Tibial artery (tissue), 4 donors: ENCODE measurements around the gene SNX30.
A peak's percentile ranks its signal among the peaks of the same experiment; 100 is the strongest.

Experiments
- DNase-seq, 2 donors: peaks; one replicate each; pipeline ENCODE4 v3.0.0-alpha.2; 2019
- H3K27ac ChIP-seq, 2 donors: fragments of 200-600 bp; sonication (generic) in 1 of 2; 1 replicate in 1 of 2; 2 replicates in 1 of 2; pipeline ENCODE4 v1.5.1; 2018 to 2019; ENCODE audit warnings: mild to moderate bottlenecking in 1 of 2
- H3K27me3 ChIP-seq, 2 donors: fragments of 200-600 bp; sonication (generic) in 1 of 2; one replicate each; pipeline versions ENCODE4 v1.5.1 to v1.6.0; 2016 to 2019
- H3K36me3 ChIP-seq, 3 donors: fragments of 200-600 bp; sonication (generic) in 2 of 3; one replicate each; pipeline ENCODE4 v1.5.1; 2016 to 2019; ENCODE audit warnings: mild to moderate bottlenecking in 2 of 3
- H3K4me1 ChIP-seq, 4 donors: fragments of 200-600 bp; sonication (generic) in 2 of 4; 1 replicate in 3 of 4; 2 replicates in 1 of 4; pipeline ENCODE4 v1.5.1; 2016 to 2019
- H3K4me3 ChIP-seq, 2 donors: fragments of 200-600 bp; sonication (generic) in 1 of 2; 1 replicate in 1 of 2; 2 replicates in 1 of 2; pipeline ENCODE4 v1.5.1; 2018 to 2019; ENCODE audit warnings: mild to moderate bottlenecking in 2 of 2
- H3K9me3 ChIP-seq, 3 donors: fragments of 200-600 bp; sonication (generic) in 1 of 3; one replicate each; pipeline ENCODE4 v1.5.1; 2016 to 2019
- intact Hi-C: fragments of 100-400 bp; cut with DNase I; formaldehyde crosslinking; loops from one replicate; pipeline ENCODE4 v1.15.0; 2023; ENCODE audit warnings: low total_unique reads
- TF ChIP-seq, protein P1 (sequence below), 2 experiments: fragments of 200-600 bp in 1 of 2; fragments of 450-650 bp in 1 of 2; IDR thresholded peaks; one replicate each; pipeline ENCODE4 v1.5.1; 2017 to 2019; ENCODE audit warnings: antibody characterized with exemption in 2 of 2, mild to moderate bottlenecking in 1 of 2, moderate library complexity in 1 of 2

The SNX30 gene

DNA sequence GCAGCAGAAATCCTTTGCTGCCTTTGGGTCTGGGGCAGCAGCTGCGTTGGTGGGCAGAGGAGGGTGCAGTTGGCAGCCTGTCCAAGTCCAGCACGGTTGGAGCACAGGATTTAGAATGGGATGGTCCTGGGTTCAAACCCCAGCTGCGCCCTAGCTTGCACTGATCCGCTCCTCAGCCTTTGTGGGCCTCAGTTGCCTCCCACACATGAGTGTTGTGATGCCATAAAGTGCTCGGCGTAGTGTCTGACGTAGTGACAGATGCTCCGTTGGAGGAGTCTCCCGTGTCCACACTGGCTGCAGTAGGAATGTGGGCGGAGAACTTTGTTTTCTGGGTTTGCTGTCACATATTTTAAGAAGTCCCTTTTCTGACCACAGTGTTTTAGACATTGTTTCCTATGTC, 104.1 kb downstream of the SNX30 start:
- no peak overlapping the region for H3K4me3 ChIP-seq
- H3K9me3 ChIP-seq: no peaks in the 10 kb centered on the region
- TF ChIP-seq, protein P1, sequence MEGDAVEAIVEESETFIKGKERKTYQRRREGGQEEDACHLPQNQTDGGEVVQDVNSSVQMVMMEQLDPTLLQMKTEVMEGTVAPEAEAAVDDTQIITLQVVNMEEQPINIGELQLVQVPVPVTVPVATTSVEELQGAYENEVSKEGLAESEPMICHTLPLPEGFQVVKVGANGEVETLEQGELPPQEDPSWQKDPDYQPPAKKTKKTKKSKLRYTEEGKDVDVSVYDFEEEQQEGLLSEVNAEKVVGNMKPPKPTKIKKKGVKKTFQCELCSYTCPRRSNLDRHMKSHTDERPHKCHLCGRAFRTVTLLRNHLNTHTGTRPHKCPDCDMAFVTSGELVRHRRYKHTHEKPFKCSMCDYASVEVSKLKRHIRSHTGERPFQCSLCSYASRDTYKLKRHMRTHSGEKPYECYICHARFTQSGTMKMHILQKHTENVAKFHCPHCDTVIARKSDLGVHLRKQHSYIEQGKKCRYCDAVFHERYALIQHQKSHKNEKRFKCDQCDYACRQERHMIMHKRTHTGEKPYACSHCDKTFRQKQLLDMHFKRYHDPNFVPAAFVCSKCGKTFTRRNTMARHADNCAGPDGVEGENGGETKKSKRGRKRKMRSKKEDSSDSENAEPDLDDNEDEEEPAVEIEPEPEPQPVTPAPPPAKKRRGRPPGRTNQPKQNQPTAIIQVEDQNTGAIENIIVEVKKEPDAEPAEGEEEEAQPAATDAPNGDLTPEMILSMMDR (IDR thresholded peaks at IDR 0.05): no peak
- peaks cover 8 to 33% (median 15%) of the 10 kb centered on the region in 3 donors for H3K36me3 ChIP-seq
- no peak overlapping the region for H3K27ac ChIP-seq
- DNase-seq: peak in 1 of 2 donors; percentile 25
- intact Hi-C loops: no loop called here
- H3K4me1 ChIP-seq: peaks cover 0 to 10% (median 2%) of the 10 kb centered on the region in 4 donors
- no peaks in the 10 kb centered on the region for H3K27me3 ChIP-seq

DNA sequence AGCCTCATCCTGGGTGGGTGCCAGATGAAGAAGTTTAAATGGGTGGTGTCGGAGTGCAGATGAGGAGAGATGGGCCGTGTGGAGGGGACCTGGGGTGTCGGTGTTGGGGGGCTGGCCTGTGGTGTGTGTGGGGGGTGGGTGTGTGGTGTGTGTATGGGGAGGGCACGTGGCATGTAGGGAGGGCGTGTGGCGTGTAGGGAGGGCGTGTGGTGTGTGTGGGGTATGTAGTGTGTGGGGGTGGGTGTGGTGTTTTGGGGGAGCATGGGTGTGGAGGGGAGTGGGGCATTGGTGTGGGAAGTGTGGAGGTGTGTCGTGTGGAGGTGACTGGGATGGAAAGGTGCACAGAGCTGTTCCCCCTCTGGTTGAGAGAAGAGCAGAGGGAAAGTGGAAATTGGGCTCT, 105.6 kb downstream of the SNX30 start:
- peak in 1 of 2 donors; percentile 53 for DNase-seq
- Histone ChIP-seq H3K36me3 (peaks cover under 1 to 23% (median 8%) of the 10 kb centered on the region in 3 donors), H3K4me1 (peaks cover 0 to 13% (median 2%) of the 10 kb centered on the region in 4 donors), H3K4me3 (no peak overlapping the region), H3K9me3 (no peaks in the 10 kb centered on the region), H3K27me3 (no peaks in the 10 kb centered on the region), H3K27ac (no peak overlapping the region)
- TF ChIP-seq, protein P1 (IDR thresholded peaks at IDR 0.05): no peak
- intact Hi-C loops: no loop called here

DNA sequence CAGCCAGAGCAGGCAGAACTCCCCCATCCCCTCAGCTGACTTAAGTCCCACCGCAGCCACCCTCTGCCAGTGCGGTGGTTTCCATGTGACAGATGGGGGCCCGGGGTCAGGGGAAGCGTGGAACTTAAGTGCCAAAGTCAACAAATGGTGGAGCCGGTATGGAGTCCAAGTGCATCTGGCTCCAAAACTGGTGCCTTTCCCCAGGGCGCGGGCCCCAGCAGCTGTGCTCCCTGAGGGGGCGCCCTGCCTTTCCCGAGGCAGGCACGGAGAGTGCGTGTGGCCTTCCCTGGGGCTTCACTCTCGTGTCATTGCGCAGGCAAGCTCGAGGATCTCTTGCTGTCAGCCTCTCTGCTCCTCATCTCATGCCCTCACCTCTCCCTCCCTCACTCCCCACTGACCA, 106.3 kb downstream of the SNX30 start:
- intact Hi-C loops: no loop called here
- H3K4me3 ChIP-seq: no peak overlapping the region
- peaks cover 0 to 15% (median 2%) of the 10 kb centered on the region in 4 donors for H3K4me1 ChIP-seq
- peaks cover 0 to 16% (median 7%) of the 10 kb centered on the region in 3 donors for H3K36me3 ChIP-seq
- no peaks in the 10 kb centered on the region for H3K27me3 ChIP-seq
- TF ChIP-seq, protein P1 (IDR thresholded peaks at IDR 0.05): no peak
- no peaks in the 10 kb centered on the region for H3K9me3 ChIP-seq
- peak in 1 of 2 donors; percentile 46 for DNase-seq
- no peak overlapping the region for H3K27ac ChIP-seq

DNA sequence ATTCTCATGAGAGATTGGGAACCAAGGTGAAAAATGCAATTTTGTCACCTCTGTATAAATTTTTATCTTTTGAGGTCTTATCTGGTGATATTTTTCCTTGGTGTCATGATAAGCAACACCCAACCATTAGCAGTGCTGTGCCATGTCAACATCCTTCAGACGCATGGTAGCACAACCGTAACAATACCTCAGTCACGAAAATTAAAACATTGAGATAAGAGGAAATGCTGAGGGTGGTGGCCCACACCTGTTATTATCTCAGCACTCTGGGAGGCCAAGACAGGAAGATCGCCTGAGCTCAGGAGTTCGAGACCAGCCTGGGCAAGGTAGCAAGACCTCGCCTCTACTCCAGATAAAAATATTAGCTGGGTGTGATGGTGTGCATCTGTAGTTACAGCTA, 107.4 kb downstream of the SNX30 start:
- Histone ChIP-seq H3K27ac (no peak overlapping the region), H3K9me3 (no peaks in the 10 kb centered on the region), H3K4me3 (no peak overlapping the region), H3K36me3 (peaks cover 0 to 11% (median 2%) of the 10 kb centered on the region in 3 donors), H3K4me1 (peaks cover 0 to 21% (median 2%) of the 10 kb centered on the region in 4 donors), H3K27me3 (no peaks in the 10 kb centered on the region)
- DNase-seq: no peak
- intact Hi-C loops: no loop called here
- TF ChIP-seq, protein P1 (IDR thresholded peaks at IDR 0.05): no peak

DNA sequence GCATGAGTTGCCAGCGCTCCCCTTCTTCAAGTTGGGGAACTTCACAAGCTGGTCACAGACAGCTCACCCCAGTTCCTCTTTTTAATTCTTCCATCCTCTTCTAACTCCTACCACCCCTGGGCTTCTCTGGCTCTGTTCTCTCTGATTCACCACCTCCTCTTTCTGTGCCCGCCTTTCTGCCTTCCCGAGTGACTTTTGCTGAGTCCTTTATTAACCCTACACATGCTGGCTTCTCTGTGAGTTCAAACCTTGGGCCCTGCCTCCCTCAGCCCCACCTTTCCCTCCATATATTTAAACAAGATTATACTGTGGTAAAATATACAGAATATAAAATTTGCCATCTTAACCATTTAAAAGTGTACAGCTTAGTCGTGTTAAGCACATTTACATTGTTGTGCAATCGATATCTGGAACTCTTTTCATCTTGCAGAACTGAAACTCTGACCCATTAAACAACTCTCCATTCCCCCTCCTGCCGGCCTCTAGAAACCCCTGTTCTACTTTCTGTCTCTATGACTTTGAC, 108.1 kb downstream of the SNX30 start:
- Histone ChIP-seq H3K4me3 (no peak overlapping the region), H3K27me3 (no peaks in the 10 kb centered on the region), H3K36me3 (peaks cover 0 to 8% (median 0%) of the 10 kb centered on the region in 3 donors), H3K4me1 (peaks cover 0 to 22% (median 2%) of the 10 kb centered on the region in 4 donors), H3K9me3 (no peaks in the 10 kb centered on the region), H3K27ac (no peak overlapping the region)
- peak in 1 of 2 donors; percentile 36 for DNase-seq
- TF ChIP-seq, protein P1 (IDR thresholded peaks at IDR 0.05): no peak
- intact Hi-C loops: no loop called here
